BLaER1 (cell line): ENCODE results near the gene BTBD6.
"Not testable (repeated sequence)": the region's sequence is repeated elsewhere in the genome, so short reads cannot be mapped to it uniquely, and the experiment has no call there.

Experiments used
- H3K27ac ChIP-seq: shearing (Covaris generic); formaldehyde crosslinking; 2 replicates; pipeline ENCODE4 v1.8.1; 2022
- H3K27me3 ChIP-seq: shearing (Covaris generic); formaldehyde crosslinking; 2 replicates; pipeline ENCODE4 v1.8.1; 2022
- H3K36me3 ChIP-seq: shearing (Covaris generic); formaldehyde crosslinking; 2 replicates; pipeline ENCODE4 v1.8.1; 2022
- H3K4me1 ChIP-seq: shearing (Covaris generic); formaldehyde crosslinking; 2 replicates; pipeline ENCODE4 v1.8.1; 2022
- H3K4me2 ChIP-seq: shearing (Covaris generic); formaldehyde crosslinking; 2 replicates; pipeline ENCODE4 v1.8.1; 2022
- H3K4me3 ChIP-seq: shearing (Covaris generic); formaldehyde crosslinking; 2 replicates; pipeline ENCODE4 v1.8.1; 2022
- H3K9ac ChIP-seq: shearing (Covaris generic); formaldehyde crosslinking; 2 replicates; pipeline ENCODE4 v1.8.1; 2022
- H3K9me3 ChIP-seq: shearing (Covaris generic); formaldehyde crosslinking; 2 replicates; pipeline ENCODE4 v1.8.1; 2022
- H4K20me1 ChIP-seq: shearing (Covaris generic); formaldehyde crosslinking; 2 replicates; pipeline ENCODE4 v1.8.1; 2022
- Cebpa-rat ChIP-seq: shearing (Covaris generic); IDR thresholded peaks from 2 replicates; pipeline ENCODE4 v1.8.1; 2022

The BTBD6 gene

GRCh38 chr14:105283899-105284298 lies 35.6 kb downstream of the BTBD6 start:
- Histone ChIP-seq H3K4me1 (peaks cover 99% of the 10 kb centered on the region), H3K27me3 (no peaks in the 10 kb centered on the region), H3K4me2 (peak overlapping the region; percentile 88), H3K27ac (peak overlapping the region; percentile 84), H3K9ac (peak overlapping the region; percentile 59), H3K4me3 (peak overlapping the region; percentile 27; the same call in 1 of the 2 replicates), H3K9me3 (no peaks in the 10 kb centered on the region), H3K36me3 (peaks cover 26% of the 10 kb centered on the region), H4K20me1 (peaks cover 80% of the 10 kb centered on the region)
- no peak for TF ChIP-seq Cebpa-rat

GRCh38 chr14:105285174-105285573 lies 36.8 kb downstream of the BTBD6 start:
- Histone ChIP-seq H3K27me3 (no peaks in the 10 kb centered on the region), H4K20me1 (peaks cover 80% of the 10 kb centered on the region), H3K4me1 (peaks cover 100% of the 10 kb centered on the region), H3K27ac (peak overlapping the region; percentile 84; the same call in 1 of the 2 replicates), H3K36me3 (peaks cover 17% of the 10 kb centered on the region), H3K4me3 (no peak overlapping the region), H3K4me2 (peak overlapping the region; percentile 88), H3K9me3 (no peaks in the 10 kb centered on the region), H3K9ac (no peak overlapping the region)
- TF ChIP-seq Cebpa-rat, result no peak

GRCh38 chr14:105286759-105287144 lies 38.4 kb downstream of the BTBD6 start:
- Histone ChIP-seq H3K27me3 (no peaks in the 10 kb centered on the region), H3K36me3 (peaks cover 4% of the 10 kb centered on the region; the same call in 1 of the 2 replicates), H3K9ac (no peak overlapping the region), H3K4me1 (peaks cover 100% of the 10 kb centered on the region), H3K9me3 (no peaks in the 10 kb centered on the region), H3K27ac (peak overlapping the region; percentile 47; the same call in 1 of the 2 replicates), H4K20me1 (peaks cover 80% of the 10 kb centered on the region), H3K4me3 (no peak overlapping the region), H3K4me2 (peak overlapping the region; percentile 88)
- no peak for TF ChIP-seq Cebpa-rat

- TF ChIP-seq Cebpa-rat, result no peak
- H3K36me3 ChIP-seq, result peaks cover 4% of the 10 kb centered on the region; the same call in 1 of the 2 replicates
- H3K27ac ChIP-seq, result peak overlapping the region; percentile 72
- H3K9me3 ChIP-seq, result no peaks in the 10 kb centered on the region
- H3K4me1 ChIP-seq, result peaks cover 100% of the 10 kb centered on the region
- peaks cover 81% of the 10 kb centered on the region for H4K20me1 ChIP-seq
- peak overlapping the region; percentile 48; the same call in 1 of the 2 replicates for H3K9ac ChIP-seq
- H3K27me3 ChIP-seq, result no peaks in the 10 kb centered on the region
- H3K4me2 ChIP-seq, result peak overlapping the region; percentile 88
- H3K4me3 ChIP-seq, result no peak overlapping the region
Measured at GRCh38 chr14:105287249-105288102, 39.1 kb downstream of the BTBD6 start.

GRCh38 chr14:105288936-105289335 lies 40.6 kb downstream of the BTBD6 start:
- not testable (repeated sequence) for H3K36me3 ChIP-seq, H3K9ac ChIP-seq, H3K4me3 ChIP-seq, H3K27me3 ChIP-seq, H3K9me3 ChIP-seq, H3K27ac ChIP-seq
- Histone ChIP-seq H3K4me2 (peak overlapping the region; percentile 93), H4K20me1 (peaks cover 81% of the 10 kb centered on the region), H3K4me1 (peaks cover 100% of the 10 kb centered on the region)

- Histone ChIP-seq H3K4me3 (no peak overlapping the region), H3K27ac (peak overlapping the region; percentile 89), H3K27me3 (no peaks in the 10 kb centered on the region), H4K20me1 (peaks cover 92% of the 10 kb centered on the region), H3K4me1 (peaks cover 100% of the 10 kb centered on the region), H3K9me3 (no peaks in the 10 kb centered on the region), H3K4me2 (peak overlapping the region; percentile 93), H3K36me3 (peaks cover 4% of the 10 kb centered on the region; the same call in 1 of the 2 replicates), H3K9ac (peak overlapping the region; percentile 42)
- TF ChIP-seq Cebpa-rat, result no peak
Measured at GRCh38 chr14:105290621-105291346, 42.5 kb downstream of the BTBD6 start.

GRCh38 chr14:105292826-105293711 lies 44.7 kb downstream of the BTBD6 start:
- Histone ChIP-seq H3K4me2 (peak overlapping the region; percentile 93), H3K4me3 (peak overlapping the region; percentile 53), H3K4me1 (peaks cover 99% of the 10 kb centered on the region), H3K36me3 (0 out of 2 replicates have a peak, but pooled peaks cover 9% of the 10 kb centered on the region), H3K27ac (peak overlapping the region; percentile 89), H3K9me3 (no peaks in the 10 kb centered on the region), H3K9ac (peak overlapping the region; percentile 68), H4K20me1 (peaks cover 92% of the 10 kb centered on the region), H3K27me3 (no peaks in the 10 kb centered on the region)
- no peak for TF ChIP-seq Cebpa-rat

GRCh38 chr14:105294142-105294597 lies 45.8 kb downstream of the BTBD6 start:
- Histone ChIP-seq H3K9ac (peak overlapping the region; percentile 68), H3K4me1 (peaks cover 99% of the 10 kb centered on the region), H3K9me3 (no peaks in the 10 kb centered on the region), H4K20me1 (peaks cover 98% of the 10 kb centered on the region), H3K4me2 (peak overlapping the region; percentile 93), H3K27ac (peak overlapping the region; percentile 89), H3K36me3 (0 out of 2 replicates have a peak, but pooled peaks cover 9% of the 10 kb centered on the region), H3K27me3 (no peaks in the 10 kb centered on the region), H3K4me3 (peak overlapping the region; percentile 53)
- TF ChIP-seq Cebpa-rat, result no peak

- not testable (repeated sequence) for H3K27me3 ChIP-seq, H3K4me3 ChIP-seq, H3K27ac ChIP-seq, H3K9me3 ChIP-seq, H3K4me2 ChIP-seq, H3K36me3 ChIP-seq, H3K9ac ChIP-seq
- Histone ChIP-seq H3K4me1 (peaks cover 85% of the 10 kb centered on the region), H4K20me1 (peaks cover 81% of the 10 kb centered on the region)
Measured at GRCh38 chr14:105297311-105297710, 49.0 kb downstream of the BTBD6 start.
